ENCODE data around the gene OR2T6.
"Not testable (repeated sequence)": the region's sequence is repeated elsewhere in the genome, so short reads cannot be mapped to it uniquely, and the experiment has no call there.

The OR2T6 gene

DNA sequence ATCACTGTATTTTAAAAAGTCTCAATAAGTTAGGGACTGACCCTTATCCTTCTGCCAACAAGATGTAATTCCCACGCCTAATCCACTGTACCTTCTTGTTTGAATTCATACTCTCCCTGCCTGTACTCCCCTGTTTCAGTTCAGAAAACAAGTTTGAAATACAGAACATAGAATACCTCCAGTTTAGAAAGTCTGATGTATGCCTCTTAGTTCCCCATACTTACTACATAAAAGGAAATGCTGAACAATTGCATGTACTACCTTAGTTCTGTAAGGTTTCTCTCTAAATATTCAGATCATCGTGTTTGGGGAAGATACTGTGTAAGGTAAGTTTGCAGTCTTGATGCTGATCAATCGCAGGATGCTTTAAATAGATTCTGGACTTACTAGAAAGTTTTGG is 60.8 kb downstream of the OR2T6 start:
- H2AK5ac ChIP-seq (ENCODE audit: low read length, severe bottlenecking); H3K79me1 ChIP-seq (replicated peaks; ENCODE audit: low read length, poor library complexity, severe bottlenecking); DNase-seq; H3K4ac ChIP-seq (ENCODE audit: low read depth in 1 of 2, low read length in 2 of 2); H3K27ac ChIP-seq (ENCODE audit: low read length, poor library complexity, severe bottlenecking); H3K9ac ChIP-seq (ENCODE audit: low read length); H3K27me3 ChIP-seq (ENCODE audit: control insufficient read depth in 1 of 2, insufficient read depth in 1 of 2, low read length in 2 of 2); H2BK5ac ChIP-seq (ENCODE audit: low read depth, low read length, poor library complexity, severe bottlenecking); H2AFZ ChIP-seq (ENCODE audit: low read depth, low read length); H3K9me3 ChIP-seq (ENCODE audit: control insufficient read depth, low read length); H3K36me3 ChIP-seq (ENCODE audit: control insufficient read depth in 1 of 2, insufficient read depth in 2 of 2, low read depth in 1 of 2, low read length in 2 of 2); H3K18ac ChIP-seq (ENCODE audit: low read depth in 1 of 2, low read length in 2 of 2); H2BK120ac ChIP-seq (ENCODE audit: low read depth, low read length); H2BK12ac ChIP-seq (ENCODE audit: low read length in 2 of 2); H2BK15ac ChIP-seq (ENCODE audit: low read depth, poor library complexity, severe bottlenecking); H3K4me2 ChIP-seq (ENCODE audit: low read length, poor library complexity, severe bottlenecking); H3K4me1 ChIP-seq (ENCODE audit: control insufficient read depth, insufficient read depth, low read depth, low read length); H4K8ac ChIP-seq (ENCODE audit: low read length); H3K4me3 ChIP-seq (ENCODE audit: insufficient read depth in 1 of 2, low read depth in 1 of 2, low read length in 2 of 2); H3K23ac ChIP-seq (ENCODE audit: low read length in 2 of 2); H3K14ac ChIP-seq (ENCODE audit: low read length in 2 of 2); H4K91ac ChIP-seq (ENCODE audit: low read length): not testable (repeated sequence)
- WGBS = 49% methylated on average over 3 of the region's 3 CpGs

GRCh38 chr1:248438668-248439067 is 63.1 kb downstream of the OR2T6 start:
- H2BK12ac ChIP-seq (ENCODE audit: low read length in 2 of 2); H3K4me2 ChIP-seq (ENCODE audit: low read length, poor library complexity, severe bottlenecking): not testable (repeated sequence)
- WGBS = 29% methylated on average over 1 of the region's 1 CpG

DNA sequence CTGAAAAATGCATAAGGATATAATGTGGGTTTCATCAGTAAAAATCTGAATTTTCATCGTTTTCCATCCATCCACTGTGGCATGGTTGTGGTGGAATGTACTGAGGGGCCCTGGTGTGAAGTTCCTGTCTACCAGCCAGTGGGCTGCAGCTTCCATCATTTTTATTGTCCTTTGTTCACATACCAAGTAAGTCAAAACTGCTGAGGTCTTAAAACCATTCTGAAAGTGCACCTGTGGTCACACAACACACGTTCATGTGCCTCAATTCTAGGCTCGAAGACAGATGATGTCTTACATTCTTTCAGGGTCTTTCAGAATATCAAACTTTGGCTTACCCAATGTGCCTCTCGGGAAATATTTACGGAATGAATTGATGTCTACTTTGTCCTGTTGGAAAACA is 63.7 kb downstream of the OR2T6 start:
- not testable (repeated sequence) for H3K23ac ChIP-seq (ENCODE audit: low read length in 2 of 2); H2BK15ac ChIP-seq (ENCODE audit: low read depth, poor library complexity, severe bottlenecking); H2BK120ac ChIP-seq (ENCODE audit: low read depth, low read length); H3K9ac ChIP-seq (ENCODE audit: low read length); H3K9me3 ChIP-seq (ENCODE audit: control insufficient read depth, low read length); H2AK5ac ChIP-seq (ENCODE audit: low read length, severe bottlenecking); H2AFZ ChIP-seq (ENCODE audit: low read depth, low read length); H2BK5ac ChIP-seq (ENCODE audit: low read depth, low read length, poor library complexity, severe bottlenecking); H2BK12ac ChIP-seq (ENCODE audit: low read length in 2 of 2); H3K79me1 ChIP-seq (replicated peaks; ENCODE audit: low read length, poor library complexity, severe bottlenecking); H3K27me3 ChIP-seq (ENCODE audit: control insufficient read depth in 1 of 2, insufficient read depth in 1 of 2, low read length in 2 of 2); H4K91ac ChIP-seq (ENCODE audit: low read length); H3K4me3 ChIP-seq (ENCODE audit: insufficient read depth in 1 of 2, low read depth in 1 of 2, low read length in 2 of 2); H3K18ac ChIP-seq (ENCODE audit: low read depth in 1 of 2, low read length in 2 of 2); H3K36me3 ChIP-seq (ENCODE audit: control insufficient read depth in 1 of 2, insufficient read depth in 2 of 2, low read depth in 1 of 2, low read length in 2 of 2); H3K27ac ChIP-seq (ENCODE audit: low read length, poor library complexity, severe bottlenecking); H4K8ac ChIP-seq (ENCODE audit: low read length); H3K4ac ChIP-seq (ENCODE audit: low read depth in 1 of 2, low read length in 2 of 2); H3K4me1 ChIP-seq (ENCODE audit: control insufficient read depth, insufficient read depth, low read depth, low read length); H3K4me2 ChIP-seq (ENCODE audit: low read length, poor library complexity, severe bottlenecking); DNase-seq; H3K14ac ChIP-seq (ENCODE audit: low read length in 2 of 2)
- WGBS = 73% methylated on average over 5 of the region's 5 CpGs

More at GRCh38 chr1:248438668-248439067, 63.1 kb downstream of the OR2T6 start:
- not testable (repeated sequence) for H2AK5ac ChIP-seq (ENCODE audit: low read length, severe bottlenecking); H4K8ac ChIP-seq (ENCODE audit: low read length); H3K4me3 ChIP-seq (ENCODE audit: insufficient read depth in 1 of 2, low read depth in 1 of 2, low read length in 2 of 2); H3K14ac ChIP-seq (ENCODE audit: low read length in 2 of 2); H2AFZ ChIP-seq (ENCODE audit: low read depth, low read length); H3K36me3 ChIP-seq (ENCODE audit: control insufficient read depth in 1 of 2, insufficient read depth in 2 of 2, low read depth in 1 of 2, low read length in 2 of 2); H3K27ac ChIP-seq (ENCODE audit: low read length, poor library complexity, severe bottlenecking); H2BK15ac ChIP-seq (ENCODE audit: low read depth, poor library complexity, severe bottlenecking); H2BK120ac ChIP-seq (ENCODE audit: low read depth, low read length); H2BK5ac ChIP-seq (ENCODE audit: low read depth, low read length, poor library complexity, severe bottlenecking); H3K23ac ChIP-seq (ENCODE audit: low read length in 2 of 2); H3K27me3 ChIP-seq (ENCODE audit: control insufficient read depth in 1 of 2, insufficient read depth in 1 of 2, low read length in 2 of 2); H3K4me1 ChIP-seq (ENCODE audit: control insufficient read depth, insufficient read depth, low read depth, low read length); H3K79me1 ChIP-seq (replicated peaks; ENCODE audit: low read length, poor library complexity, severe bottlenecking); H3K4ac ChIP-seq (ENCODE audit: low read depth in 1 of 2, low read length in 2 of 2); H4K91ac ChIP-seq (ENCODE audit: low read length); DNase-seq; H3K9ac ChIP-seq (ENCODE audit: low read length); H3K18ac ChIP-seq (ENCODE audit: low read depth in 1 of 2, low read length in 2 of 2); H3K9me3 ChIP-seq (ENCODE audit: control insufficient read depth, low read length)
